Cerebellar nuclear complex (tissue), 1 donor: ENCODE data around the gene ACP7.
"Not testable (repeated sequence)": the region's sequence is repeated elsewhere in the genome, so short reads cannot be mapped to it uniquely, and the experiment has no call there.

Experiments used
- DNase-seq, 2 experiments: peaks; one replicate each; lab custom pipeline; 2025; lab: John Stamatoyannopoulos, UW

The ACP7 gene

DNA sequence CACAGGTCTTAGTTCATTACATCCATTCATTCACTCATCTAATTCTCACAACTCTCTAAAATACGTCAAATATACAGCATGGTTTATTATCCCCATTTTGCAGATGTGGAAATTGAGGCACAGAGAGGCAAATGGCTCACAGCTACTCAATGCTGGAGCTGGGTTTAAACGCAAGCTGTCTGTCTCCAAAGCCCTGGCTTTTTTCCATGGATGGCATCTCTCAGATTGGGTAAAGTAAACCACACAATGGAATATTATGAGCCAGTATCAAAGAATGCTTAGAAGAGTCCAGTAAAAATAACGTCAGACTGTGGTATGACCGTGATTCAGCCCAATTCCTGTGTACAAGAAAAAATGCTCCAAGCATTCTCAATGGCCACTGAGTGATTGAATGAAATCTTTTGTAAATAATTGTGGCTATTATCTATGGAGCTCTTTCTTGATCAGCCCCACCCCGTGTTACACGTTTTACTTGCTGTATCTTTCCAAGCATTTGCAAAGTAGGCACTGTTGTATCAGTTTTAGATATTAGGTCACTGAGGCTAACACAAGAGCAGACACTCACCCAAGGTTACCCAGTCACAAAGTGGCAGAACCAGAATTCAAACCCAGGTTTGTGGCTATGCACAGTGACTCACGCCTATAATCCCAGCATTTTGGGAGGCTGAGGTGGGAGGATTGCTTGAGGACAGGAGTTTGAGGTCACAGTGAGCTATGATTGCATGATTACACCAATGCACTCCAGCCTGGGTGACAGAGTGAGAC is 5.5 kb upstream of the ACP7 start:
- no peak for DNase-seq

DNA sequence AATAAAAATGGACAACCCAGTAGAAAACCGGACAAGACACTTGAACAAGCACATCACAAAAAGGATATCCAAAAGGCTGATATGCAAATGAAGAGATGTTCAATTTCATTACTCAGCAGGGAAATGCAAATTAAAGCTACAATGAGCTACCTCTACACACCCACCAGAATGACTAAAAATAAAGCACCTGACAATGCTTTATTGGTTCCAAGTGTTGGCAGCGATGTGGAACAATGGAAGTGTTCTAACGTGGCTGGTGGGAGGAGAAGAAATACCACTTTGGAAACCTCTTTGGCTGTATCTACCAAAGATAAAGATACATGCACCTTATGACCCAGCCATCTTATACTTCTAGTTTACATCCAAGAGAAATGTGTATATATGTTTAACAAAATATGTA is 3.7 kb upstream of the ACP7 start:
- DNase-seq: no peak

DNA sequence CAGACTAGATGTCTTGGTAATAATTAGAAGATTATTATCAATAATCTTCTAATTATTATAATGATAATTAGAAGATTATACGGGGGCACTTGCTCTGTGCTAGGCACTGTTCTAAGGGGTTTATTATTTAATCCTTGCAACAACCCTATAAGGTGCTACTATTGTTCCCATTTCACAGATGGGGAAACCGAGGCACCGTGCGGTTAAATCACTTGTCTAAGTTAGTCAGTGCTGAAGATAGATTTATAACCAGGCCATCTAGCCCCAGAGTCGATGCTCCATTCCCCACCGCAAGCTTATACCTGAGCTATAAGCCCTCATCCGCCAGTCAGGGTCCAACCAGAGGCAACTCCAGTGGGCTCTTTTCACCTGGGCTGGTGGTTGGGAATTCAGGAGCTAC is 2.0 kb upstream of the ACP7 start:
- DNase-seq: no peak

DNA sequence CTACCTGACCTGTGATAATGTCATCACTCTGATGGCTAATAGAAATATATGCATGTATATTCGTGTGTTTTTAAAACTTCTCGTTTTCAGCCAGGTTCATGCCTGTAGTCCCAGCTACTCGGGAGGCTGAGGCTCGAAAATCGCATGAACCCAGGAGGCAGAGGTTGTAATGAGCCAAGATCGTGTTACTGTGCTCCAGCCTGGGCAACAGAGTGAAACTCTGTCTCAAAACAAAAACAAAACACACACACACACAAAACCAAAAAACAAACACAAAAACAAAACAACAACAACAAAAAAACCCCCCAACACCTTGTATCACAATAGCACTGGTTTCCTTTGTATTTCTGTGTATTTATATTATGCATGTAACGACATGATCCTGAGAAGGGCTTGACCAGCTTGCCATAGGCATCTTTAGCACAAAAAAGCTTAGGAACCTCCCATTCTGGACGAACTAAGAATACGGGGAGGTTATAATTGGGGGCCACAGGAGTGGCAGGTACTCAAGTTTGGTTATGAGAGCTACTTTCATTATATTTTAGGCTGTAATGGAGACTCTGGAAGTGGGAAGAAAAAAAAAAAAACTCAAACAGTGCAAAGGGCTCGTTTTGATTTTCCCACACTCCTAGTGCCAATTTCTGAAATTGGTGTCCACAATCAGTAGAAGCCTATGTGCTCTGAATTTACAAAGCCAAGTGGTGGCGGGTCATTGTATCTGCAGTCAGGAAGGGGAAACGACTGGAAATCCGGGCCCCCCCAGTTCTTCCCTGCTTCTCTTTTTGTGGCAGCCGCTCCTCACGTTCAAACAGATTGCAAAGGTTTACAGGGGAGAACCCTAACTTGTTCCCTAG is 1.2 kb upstream of the ACP7 start:
- DNase-seq: no peak

DNA sequence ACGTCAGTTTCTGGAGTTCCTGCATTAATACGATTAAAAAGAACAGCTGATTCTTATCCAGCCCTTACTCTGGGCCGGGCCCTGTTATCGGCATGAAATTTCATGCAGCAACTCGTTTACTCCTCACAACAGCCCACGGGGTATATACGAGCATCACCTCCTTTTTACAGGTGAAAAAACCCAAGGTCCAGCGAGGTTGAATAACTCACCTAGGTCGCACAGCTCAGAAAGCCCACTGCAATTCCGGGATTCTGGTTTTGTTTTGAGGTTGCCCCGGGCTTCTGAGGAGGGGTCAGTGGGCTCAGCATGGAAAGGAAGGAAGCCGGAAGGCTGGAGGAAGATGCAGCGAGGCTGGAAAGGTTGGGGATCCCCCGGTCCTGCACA is 577 bp upstream of the ACP7 start:
- no peak for DNase-seq

DNA sequence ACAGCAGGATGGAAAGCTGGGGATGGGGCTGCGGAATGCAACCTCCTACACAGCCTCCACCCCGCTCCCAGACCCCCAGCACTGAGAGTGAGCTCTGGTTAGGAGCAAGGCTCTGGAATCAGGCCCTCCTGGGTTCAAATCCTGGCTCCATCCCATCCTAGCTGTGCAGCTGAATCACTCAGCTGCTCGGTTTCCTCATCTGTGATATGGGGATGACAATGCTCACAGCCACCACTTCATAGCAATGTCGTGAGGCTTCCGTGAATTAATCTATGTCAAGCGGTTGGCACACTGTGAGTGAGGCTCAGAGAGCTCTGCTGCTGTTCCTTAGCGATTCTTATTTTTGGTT is 538 bp downstream of the ACP7 start:
- no peak for DNase-seq

DNA sequence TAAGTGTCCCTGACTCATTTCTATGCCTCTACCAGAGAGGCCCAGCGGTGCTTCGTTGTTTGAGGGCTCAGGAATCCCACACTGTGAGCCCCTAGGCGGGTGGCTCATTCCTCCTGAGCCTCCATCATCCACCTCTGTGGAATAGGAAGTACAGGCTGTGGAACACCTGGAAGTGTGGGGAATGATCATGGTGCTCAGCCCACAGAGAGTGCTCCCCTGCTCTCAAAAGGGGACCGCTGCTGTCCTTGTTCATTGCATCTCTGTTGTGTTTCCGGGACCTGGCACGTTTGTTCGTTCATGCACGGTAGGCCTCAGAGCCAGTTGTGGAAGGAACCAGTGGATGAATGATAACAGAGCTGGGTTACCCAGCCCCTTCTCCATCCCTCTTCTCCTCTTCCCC is 1.2 kb downstream of the ACP7 start:
- no peak for DNase-seq

DNA sequence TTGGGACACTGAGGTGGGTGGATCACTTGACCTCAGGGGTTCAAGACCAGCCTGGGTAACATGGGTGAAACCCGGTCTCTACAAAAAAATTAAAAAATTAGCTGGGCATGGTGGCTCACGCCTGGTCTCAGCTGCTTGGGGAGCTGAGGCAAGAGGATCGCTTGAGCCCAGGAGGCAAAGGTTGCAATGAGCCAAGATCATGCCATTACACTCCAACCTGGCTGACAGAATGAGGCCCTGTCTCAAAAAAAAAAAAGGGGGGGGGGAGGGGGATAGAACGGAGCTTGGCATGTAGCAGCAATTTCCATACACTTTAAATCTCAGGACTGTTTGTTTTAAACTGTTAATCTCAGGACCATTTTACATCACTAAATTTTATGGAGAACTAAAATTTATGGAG is 2.2 kb downstream of the ACP7 start:
- DNase-seq: no peak

DNA sequence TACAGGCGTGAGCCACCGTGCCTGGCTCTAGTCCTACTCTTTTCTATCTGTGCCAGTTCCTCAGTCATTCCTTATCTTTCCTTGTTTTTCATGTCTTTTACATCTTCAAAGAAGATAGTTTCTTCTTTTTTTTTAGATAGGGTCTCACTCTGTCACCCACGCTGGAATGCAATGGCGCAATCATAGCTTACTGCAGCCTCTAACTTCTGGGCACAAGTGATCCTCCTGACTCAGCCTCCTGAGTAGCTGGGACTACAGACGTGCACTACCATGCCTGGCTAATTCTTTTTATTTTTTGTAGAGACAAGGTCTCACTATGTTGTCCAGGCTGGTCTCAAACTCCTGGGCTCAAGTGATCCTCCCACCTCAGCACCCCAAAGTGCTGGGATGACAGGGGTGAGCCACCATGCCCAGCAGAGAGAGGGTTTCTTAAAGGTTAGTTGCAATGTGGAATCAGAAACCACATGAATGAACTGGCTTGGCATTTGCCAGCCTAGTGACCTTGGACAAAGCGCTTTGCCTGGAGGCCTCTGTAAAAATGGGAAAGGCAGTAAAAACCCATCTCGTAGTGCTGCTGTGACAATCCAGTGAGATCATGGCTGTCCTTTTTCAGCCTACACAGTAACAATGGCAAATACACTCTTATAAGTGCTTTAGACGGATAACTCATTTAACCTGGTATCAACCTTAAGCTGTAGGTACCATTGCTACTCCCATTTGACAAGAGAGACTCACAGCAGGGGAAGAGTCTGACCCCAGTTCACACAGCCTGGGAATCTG is 3.9 kb downstream of the ACP7 start:
- no peak for DNase-seq

DNA sequence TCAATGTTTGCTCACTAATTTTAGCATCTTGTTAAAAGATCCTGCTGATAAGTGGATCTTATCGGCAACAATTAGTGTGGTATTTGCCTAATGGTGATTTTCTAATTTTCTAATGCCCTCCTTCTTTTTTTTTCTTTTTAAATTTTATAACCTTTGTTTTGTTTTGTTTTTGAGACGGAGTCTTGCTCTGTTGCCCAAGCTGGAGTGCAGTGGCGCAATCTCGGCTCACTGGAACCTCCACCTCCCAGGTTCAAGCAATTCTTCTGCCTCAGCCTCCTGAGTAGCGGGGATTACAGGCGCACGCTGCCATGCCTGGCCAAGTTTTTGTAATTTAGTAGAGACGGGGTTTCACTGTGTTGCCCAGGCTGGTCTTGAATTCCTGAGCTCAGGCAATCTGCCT is 5.8 kb downstream of the ACP7 start:
- not testable (repeated sequence) for DNase-seq

DNA sequence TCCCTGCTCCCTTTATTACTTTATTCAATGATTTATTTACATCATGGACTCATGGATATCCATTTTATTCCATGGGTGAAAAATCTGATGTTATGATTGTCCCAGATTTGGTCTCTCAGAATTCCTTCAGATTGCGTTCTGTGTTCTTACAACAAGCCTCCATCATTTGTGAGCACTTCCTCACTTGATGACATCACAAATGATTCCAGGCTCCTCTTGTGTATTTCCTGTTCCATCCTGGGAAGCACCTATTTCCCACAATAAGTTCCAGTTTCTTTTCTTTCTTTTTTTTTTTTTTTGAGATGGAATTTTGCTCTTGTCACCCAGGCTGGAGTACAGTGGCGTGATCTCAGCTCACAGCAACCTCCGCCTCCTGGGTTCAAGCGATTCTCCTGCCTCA is 6.7 kb downstream of the ACP7 start:
- no peak for DNase-seq

DNA sequence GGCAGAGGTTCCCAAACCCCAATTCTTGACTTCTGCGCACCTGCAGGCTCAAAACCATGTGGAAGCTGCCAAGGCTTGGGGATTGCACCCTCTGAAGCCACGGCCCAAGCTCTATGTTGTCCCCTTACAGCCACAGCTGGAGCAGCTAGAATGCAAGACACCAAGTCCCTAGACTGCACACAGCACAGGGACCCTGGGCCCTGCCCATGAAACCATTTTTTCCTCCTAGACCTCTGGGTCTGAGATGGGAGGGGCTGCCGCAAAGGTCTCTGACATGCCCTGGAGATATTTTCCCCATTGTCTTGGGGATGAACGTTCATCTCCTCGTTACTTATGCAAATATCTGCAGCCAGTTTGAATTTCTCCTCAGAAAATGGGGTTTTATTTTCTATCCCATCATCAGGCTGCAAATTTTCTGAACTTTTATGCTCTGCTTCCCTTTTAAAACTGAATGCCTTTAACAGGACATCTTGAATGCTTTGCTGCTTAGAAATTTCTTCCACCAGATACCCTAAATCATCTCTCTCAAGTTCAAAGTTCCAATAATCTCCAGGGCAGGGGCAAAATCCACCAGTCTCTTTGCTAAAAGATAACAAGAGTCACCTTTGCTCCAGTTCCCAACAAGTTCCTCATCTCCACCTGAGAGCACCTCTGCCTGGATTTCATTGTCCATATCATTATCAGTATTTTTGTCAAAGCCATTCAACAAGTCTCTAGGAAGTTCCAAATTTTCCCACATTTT is 11.8 kb downstream of the ACP7 start:
- DNase-seq: not testable (repeated sequence)

DNA sequence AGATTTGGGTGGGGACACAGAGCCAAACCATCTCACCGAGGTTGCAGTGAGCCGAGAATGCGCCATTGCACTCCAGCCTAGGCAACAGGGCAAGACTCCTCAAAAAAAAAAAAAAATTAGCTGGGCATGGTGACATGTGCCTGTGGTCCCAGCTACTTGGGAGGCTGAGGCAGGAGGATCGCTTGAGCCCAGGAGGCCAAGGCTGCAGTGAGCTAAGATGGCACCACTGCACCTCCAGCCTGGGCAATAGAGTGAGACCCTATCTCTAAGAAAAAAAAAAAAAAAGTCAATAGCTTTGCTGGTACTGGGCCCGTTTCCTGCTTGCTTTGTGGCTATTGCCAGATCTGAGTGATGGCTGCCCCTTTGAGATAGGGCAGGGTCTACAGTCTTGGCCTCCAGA is 13.1 kb downstream of the ACP7 start:
- DNase-seq: no peak

DNA sequence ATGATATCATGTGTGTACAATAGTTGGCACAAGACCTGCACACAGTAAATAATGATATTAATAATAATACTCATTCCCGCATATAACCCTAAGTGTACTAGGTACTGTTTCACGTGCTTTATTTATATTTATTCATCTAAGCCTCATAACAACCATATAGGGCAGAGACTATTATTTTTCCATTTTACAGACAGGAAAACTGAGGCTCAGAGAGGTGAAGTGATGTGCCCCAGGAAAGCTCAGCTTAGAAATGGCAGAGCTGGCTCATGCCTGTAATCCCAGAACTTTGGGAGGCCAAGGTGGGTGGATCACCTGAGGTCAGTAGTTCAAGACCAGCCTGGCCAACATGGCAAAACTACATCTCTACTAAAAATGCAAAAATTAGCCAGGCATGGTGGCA is 13.6 kb downstream of the ACP7 start:
- DNase-seq: no peak

DNA sequence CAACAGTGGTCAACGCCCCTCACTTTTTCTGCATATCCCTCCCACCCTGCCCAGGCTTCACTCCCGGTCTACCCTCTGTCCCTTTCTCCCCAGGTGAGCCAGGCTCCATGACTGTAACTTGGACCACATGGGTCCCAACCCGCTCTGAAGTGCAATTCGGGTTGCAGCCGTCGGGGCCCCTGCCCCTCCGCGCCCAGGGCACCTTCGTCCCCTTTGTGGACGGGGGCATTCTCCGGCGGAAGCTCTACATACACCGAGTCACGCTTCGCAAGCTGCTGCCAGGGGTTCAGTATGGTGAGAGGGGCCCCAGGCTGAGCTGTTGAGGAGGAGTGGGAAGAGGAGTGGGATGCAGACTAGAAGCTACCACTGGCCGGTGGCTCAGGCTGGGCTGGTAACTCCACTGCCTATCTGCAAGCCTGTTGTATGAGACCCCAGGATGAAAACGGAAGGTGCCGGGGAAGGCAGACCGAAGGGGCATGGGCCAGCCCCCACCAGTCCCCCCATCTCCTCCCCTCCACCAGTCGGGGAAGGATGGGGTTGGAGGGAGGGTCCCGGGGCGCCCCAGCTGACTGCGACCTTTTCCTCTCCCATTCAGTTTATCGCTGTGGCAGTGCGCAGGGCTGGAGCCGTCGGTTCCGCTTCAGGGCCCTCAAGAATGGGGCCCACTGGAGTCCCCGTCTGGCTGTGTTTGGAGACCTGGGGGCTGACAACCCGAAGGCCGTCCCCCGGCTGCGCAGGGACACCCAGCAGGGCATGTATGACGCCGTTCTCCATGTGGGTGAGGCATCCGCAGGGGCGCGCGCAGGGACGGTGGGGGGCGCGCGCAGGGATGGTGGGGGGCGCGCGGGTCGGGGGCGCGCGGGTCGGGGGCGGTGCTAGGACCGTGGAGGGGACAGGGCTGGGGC is 14.4 kb downstream of the ACP7 start:
- no peak for DNase-seq

DNA sequence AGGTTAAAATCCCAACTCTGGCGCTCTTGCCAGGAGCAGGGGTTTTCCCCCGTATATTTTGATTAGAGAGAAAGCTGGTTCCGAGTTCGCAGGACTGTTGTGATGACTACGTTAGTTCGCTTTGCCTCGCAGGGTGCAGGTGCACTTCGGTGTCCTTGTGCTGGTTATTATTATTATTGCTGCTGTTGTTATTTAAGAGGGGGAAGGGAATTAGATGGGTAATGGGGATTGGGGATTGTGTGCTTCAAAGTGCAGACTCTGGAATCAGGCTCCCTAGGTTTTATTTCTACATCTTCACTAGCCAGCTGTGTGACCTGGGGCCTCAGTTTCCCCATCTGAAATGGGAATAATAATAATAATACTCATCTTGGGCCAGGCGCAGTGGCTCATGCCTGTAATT is 15.2 kb downstream of the ACP7 start:
- no peak for DNase-seq

DNA sequence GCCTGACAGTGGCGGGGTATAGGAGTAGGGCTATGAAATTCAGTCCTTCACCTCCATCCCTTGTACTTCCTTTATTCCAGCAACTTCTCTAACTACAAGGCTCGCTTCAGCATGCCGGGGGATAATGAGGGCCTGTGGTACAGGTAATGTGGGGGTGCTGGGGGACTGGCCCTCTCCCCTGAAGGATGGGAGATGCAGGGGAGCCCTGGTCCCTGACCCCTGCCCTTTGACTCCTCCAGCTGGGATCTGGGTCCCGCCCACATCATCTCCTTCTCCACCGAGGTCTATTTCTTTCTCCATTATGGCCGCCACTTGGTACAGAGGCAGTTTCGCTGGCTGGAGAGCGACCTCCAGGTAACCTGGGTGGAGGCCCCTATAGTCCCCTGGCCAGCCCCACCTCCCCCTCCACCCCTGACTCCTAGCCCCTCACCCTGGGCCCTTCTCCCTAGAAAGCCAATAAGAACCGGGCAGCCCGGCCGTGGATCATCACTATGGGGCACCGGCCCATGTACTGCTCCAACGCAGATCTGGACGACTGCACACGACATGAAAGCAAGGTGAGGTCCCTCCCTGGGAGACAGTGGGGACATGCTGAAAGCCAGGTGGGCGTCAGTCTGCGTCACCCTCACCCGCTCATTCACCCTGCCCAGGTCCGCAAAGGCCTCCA is 16.5 kb downstream of the ACP7 start:
- no peak for DNase-seq

DNA sequence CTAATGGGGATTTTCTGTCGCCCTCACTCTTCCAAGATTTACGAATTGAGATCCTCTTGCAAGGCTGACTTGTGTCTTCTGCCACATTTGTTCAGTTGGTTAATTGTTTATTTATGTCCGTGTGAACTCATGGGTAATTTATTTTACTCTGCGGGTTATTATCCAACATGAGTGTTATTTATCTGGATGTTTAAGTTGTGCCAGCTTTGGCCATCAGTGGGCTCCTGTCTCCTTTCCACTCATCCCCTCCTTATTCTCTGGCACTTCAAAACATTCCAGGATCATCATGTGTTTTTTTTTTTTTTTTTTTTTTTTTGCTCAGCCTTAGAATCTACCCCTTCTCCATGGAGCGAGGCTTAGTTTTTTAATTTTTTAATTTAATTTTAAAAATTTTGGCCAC is 19.0 kb downstream of the ACP7 start:
- DNase-seq: no peak

DNA sequence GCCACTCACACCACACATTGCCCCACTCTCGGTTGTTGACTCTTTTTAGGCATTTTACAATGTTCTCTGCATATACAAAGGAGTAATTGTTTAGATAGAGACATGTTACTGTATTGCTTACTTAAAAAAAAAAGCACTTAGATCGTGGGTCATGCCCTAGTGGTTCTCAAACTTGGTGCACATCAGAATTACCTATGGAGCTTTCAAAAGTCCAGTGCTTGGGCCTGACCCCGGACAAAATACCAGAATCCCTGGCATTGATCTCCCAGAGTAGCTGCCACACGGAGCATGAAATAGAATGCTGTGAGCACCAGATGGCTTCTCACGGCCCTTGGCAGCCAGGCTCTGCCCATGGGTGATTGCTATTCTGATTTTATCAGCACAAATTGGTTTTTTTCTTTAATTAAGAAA is 20.0 kb downstream of the ACP7 start:
- DNase-seq: peak in 1 of 2 experiments; percentile 87

DNA sequence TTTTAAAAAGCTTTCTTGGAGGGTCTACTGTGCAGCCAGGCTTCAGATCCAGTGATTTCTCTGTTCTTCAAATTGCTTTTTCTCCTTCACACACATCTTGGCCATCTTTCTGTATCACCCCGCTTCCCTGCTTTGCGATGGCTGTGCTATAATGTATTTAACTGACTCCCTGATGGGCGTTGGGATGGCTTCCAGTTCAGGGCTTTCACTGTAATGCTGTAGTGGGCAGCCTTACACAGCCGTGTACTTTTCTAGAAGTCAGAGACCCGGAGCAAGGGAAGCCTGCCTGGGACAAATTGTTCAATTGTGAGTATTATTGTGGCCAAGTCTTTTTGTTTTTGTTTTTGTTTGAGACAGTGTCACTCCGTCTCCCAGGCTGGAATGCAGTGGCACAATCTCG is 22.0 kb downstream of the ACP7 start:
- peak in 1 of 2 experiments; percentile 68 for DNase-seq
